Hindlimb muscle (tissue), 1 donor: ENCODE data around the gene MAPK1. TPM values are rescaled to one million over a fixed set of nuclear protein-coding genes. Genes with fewer than 3 reads are reported as not detected.
"Not testable (repeated sequence)": the region's sequence is repeated elsewhere in the genome, so short reads cannot be mapped to it uniquely, and the experiment has no call there.

Source experiments
- DNase-seq: peaks from one replicate; pipeline ENCODE4 v3.0.0-alpha.2; 2013
- polyA plus RNA-seq: library from polyadenylated mRNA; unstranded; fragments of 120-200 nt; gene quantifications from one replicate; pipeline ENCODE4 v1.2.1, GENCODE V29; 2013; ENCODE audit not compliant: insufficient read length

The MAPK1 gene
- polyA plus RNA-seq, 1 donor: 126 TPM

DNA sequence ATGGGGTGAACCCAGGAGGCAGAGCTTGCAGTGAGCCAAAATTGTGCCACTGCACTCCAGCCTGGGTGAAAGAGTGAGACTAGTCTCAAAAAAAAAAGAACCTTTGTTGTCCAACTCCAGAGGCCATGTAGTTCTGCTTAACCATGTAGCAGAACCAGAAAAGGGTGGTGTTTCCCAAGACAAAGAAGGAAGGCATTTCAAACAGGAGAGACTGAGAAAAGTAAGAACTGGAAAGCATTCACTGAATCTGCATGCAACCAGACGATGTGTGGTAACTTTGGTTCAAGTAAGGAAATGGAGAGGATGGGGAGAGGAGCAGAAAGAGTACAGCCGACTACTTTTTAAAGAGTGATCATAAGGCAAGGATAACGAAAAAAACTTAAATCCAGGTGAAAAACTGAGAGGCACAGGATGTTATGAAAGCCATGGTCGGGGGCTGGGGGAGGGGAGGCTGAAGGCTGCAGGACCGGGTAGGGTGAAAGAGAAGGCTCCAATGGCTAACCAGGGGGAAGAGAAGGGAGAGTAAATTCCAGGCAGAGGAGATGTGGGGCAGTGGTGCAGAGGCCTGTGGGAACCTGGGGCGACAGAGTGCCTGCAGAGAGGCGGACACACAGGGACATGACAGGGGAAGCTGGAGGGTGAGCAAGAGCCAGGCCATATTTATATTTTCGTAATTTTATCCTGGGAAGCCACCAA lies 48.8 kb downstream of the MAPK1 start:
- no peak for DNase-seq

DNA sequence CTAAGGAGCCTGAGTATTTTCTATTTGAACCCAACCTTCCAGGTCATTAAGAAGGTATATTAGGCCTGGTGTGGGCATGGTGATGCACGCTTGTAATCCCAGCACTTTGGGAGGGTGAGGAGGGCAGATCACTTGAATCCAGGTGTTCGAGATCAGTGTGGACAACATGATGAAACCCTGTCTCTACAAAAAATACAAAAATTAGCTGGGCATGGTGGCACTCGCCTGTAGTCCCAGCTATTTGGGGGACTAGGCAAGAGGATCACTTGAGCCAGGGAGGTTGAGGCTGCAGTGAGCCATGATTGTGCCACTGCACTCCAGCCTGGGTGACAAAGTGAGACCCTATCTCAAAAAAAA lies 50.0 kb downstream of the MAPK1 start:
- not testable (repeated sequence) for DNase-seq

DNA sequence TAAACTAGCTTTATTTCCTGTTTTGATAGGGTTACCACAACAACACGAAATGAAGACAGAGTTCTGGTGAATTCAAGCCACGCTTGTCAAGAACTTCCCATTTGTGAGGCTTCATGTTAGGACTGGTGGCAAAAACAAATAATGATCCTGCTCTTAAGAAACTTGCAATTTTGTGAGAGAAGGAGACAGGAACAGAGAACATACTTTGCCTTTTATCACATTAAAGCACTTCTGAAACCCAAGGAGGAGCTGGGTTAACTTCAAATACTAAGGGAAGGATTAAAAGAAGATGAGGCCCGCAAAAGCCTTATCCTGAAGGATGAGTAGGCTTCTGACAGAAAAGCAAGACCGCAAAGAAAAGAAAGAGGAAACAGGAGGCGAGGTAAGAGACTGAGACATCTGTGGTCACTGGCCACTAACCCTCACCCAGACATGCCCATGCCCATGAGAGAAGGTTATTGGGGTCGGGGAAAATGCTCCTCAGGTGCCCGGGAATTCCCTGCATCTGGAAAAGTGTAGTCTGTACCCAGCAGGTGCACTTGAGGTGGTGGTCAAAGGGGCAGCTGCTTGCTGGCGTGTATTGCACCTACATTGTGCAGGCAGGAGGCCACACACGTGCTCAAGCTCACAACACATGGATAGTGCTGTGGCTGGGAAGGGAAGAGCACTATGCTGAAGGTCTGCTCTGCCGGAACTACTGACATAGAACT lies 50.5 kb downstream of the MAPK1 start:
- peak; percentile 72 for DNase-seq

DNA sequence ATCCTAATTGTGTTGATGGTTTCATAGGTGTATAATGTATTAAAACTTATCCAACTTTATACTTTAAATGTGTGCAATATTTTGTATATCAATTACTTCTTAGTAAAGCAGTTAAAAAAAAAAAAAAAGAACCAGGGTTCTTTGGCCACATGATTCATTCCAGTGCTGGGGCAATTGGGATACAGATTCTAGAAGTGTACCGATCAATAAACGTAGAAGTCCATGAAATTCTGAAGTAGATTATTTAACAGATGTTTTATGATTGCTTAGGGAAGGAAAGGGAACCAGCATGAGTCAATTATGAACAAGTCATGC lies 51.0 kb downstream of the MAPK1 start:
- no peak for DNase-seq

DNA sequence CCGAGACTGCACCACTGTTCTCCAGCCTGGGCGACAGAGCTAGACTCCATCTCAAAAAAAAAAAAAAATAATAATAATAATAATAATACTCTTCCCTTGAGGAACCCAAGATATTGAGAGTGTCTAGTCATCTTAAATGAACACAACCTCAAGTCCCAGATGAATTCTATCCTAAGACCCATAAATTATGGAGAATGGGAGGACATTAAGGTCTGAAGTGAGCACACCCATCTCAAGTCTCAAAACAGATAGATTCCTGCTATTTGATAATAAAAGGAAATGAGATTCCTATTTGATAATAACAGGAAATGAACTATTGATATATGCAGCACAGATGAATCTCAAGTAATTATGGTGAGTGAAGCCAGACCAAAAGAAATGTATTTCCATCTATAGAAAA lies 51.5 kb downstream of the MAPK1 start:
- no peak for DNase-seq

DNA sequence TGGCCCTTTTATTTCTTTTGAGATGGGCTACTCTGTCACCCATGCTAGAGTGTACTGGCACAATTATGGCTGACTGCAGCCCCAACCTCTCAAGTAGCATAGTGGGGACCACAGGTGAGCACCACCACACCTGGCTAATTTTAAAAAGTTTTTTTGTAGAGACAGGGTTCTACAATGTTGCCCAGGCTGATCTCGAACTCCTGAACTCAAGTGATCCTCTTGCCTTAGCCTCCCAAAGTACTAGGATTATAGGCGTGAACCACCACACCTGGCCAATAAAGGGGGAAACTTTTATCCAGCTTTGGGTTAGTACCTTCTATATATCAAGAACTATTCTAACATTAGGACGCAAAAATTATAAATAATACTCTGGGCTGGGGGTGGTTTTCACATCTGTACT lies 52.1 kb downstream of the MAPK1 start:
- no peak for DNase-seq

DNA sequence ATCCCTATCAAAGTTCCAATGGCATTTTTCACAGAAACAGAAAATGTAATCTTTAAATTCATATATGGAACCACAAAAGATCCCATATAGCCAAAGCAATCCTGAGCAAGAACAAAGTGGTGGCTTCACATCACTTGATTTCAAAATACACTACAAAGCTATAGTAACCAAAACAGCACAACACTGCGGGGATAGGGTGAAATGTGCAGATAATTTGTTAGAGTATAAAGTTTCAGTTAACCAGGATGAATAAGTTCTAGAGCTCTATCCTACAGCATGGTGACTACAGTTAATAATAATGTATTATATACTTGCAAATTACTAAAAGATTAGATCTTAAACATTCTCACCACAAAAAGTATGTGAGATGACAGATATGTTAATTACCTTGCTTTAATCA lies 55.5 kb downstream of the MAPK1 start:
- no peak for DNase-seq

DNA sequence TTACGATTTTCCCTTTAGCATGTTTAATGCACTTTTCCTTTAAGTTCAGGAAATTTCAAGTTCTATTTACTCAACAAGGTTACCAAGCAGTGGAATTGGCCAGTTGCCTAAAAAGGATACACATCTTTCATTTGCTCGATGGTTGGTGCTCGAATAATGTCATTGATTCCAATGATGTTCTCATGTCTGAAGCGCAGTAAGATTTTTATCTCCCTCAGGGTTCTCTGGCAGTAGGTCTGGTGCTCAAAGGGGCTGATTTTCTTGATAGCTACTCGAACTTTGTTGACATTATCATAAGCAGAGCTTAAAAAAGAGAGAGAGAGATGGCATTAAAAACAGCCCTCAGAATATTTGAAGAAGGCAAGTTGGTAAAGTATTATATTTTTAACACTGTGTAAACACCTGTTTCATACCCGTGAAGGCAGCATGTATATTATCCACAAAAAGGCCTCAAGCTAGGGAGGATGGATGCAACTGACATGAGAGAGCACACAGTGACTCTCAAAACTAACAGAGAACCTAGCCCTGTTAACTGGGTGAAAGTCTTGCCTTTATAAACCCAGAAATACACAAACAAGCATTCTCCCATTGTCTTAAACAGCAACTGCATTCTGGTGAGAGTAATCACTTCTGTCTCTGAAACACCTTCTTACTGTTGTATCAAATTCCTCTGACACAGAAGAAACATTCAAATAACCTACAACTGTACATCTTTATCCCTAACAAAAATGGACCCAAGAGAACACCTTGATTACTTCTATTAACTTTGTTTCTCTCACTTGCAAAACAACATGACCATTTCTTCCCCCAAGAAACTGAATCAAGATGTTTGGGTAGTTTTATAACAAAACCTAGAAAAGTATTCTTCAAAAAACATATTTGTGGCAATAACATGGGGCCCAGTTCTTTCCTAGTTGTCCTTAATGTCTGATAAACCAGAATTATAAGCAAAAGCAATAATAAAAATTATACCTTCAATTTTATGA lies 59.6 kb downstream of the MAPK1 start:
- no peak for DNase-seq

DNA sequence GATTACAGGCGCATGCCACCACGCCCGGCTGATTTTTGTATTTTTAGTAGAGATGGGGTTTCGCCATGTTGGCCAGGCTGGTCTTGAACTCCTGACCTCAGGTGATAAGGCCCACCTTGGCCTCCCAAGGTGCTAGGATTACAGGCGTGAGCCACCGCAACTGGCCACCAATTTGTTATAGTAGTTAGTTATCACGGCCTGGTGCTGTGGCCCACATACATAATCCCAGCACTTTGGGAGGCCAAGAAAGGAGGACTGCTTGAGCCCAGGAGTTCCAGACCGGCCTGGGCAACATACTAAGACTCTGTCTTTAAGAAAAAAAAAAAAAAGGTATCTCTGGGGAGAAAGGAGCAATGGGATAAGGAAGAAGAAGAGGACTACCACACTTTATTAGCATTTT lies 62.1 kb downstream of the MAPK1 start:
- DNase-seq: not testable (repeated sequence)

DNA sequence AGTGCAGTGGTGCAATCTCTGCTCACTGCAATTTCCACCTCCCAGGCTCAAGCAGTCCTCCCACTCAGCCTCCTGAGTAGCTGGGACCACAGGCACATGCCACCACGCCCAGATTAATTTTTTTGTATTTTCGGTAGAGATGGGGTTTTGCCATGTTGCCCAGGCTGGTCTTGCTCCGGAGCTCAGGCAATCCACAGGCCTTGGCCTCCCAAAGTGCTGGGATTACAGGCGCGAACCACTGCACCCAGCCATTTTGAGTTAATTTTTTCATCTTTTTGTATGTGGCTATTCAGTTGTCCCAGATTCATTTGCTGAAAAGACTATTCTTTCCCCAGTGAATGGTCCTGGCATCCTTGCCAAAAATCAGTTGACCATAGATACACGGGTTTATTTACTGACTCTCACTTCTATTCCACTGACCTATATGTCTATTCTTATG lies 63.6 kb downstream of the MAPK1 start:
- no peak for DNase-seq

DNA sequence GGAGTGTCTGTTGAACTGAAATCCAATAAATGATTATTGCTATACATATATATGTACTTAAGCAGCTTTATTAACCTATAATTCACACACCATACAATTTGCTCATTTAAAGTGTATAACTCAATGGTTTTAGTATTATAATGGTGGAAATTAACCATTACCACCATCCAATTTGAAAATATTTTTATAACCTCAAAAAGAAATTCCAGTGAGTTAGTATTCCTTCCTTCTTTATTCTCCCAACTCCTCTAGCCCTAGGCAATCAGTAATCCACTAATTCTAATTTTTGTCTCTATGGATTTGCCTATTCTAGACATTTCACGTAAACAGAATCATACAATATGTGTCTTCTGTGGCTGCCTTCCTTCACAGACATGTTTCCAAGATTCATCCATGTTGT lies 64.8 kb downstream of the MAPK1 start:
- no peak for DNase-seq

DNA sequence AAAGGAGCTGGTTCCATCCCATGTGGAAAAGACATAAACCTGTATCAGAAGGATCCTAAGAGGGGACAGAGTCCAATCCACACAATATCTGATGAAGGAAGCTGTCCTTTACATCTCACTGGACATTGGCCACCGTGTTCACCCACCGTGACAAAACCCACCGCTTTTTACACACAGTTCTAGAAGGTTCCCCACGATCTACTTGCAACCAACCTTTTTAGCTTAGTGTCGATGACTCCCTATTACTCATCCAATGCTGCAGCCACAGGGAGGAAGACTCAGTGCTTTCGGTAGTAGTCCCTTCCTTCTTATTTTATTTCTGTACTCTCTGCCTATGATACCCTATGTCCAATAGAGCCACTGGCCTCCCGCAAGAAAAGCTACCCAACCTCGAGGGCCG lies 65.4 kb downstream of the MAPK1 start:
- DNase-seq: no peak

DNA sequence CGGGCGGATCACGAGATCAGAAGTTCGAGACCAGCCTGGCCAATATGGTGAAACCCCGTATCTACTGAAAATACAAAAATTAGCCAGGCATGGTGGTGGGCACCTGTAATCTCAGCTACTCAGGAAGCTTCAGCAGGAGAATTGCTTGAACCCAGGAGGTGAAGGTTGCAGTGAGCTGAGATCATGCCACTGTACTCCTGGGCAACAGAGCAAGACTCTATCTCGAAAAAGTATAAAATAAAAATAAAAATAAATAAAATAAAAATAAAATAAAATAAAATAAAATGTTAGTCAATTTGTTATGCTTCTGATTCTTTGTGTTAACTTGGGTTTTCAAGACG lies 66.2 kb downstream of the MAPK1 start:
- not testable (repeated sequence) for DNase-seq

DNA sequence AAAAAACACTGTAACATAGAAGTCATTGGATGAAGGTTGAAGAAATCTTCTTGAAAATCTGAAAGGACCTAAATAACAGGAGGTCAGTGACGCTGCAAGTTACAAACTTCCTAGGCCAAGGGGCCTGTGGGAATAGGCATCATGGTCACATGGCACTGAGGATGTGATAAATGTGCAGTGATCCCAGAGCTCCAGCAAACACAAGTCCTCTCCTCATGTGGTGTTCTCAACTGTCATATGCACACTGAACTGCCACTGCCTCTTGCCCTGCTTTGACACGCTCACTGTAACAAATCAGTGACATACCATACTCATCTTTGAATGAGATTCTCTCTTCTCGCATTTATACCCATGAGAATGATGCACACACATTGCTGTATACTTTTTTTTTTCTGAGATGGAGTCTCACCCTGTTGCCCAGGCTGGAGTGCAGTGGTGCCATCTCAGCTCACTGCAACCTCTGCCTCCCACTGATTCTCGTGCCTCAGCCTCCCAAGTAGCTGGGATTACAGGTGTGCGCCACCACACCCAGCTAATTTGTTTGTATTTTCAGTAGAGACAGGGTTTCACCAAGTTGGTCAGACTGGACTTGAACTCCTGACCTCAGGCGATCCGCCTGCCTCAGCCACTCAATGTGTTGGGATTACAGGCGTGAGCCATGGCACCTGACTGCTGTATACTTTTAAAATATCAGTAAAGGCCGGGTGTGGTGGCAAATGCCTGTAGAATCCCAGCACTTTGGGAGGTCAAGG lies 66.7 kb downstream of the MAPK1 start:
- no peak for DNase-seq

DNA sequence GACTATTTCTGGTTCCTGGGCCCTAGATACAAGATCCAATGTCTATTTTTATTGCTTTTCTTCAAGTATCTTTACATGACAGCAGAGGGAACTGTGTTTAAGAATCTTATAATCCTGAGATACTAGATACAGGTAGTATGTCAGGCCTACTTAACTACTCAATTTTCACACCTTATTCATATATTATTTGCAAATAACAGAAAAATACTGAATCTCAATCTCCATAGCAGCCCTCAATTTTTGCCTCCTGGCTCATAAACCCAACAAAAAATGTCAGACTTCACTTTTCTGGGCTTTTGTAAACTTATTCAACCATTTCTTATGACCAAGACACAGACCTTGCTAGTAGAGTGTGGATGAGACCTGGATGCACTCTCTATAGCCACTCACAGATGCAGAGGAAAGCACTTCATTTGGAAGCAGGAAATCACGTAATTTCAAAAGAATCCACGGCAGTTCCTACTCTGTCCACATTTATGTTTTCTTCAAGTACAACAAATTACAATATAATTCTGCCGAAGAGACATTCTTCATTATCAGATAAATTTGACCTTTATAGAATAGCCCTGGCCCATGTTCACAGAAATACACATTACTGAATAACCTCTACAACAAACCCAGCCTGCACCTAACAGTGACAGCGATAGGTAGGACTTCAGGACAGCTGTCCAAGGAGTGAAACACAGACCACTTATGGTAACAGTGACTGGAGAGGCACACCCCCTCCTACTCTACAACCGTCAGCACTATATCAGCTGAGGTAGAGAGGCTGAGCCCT lies 69.8 kb downstream of the MAPK1 start:
- no peak for DNase-seq

DNA sequence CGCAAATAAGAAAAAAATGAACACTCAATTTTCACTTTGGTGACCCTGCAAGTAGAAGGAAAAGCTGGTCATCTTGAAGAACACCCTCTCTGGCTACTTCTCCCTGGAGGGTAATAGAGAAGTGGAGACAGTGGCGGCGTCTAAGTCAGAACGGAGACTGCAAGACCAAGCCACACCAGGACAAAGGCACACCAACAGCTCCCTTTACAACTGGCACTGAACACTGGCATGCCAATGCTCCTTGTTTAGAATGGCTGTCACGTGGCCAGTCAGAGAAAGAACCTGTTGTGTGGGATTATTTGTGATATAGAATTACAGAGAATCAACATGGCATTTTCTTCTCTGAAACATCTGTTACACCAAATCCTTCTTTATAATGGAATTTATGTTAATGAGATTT lies 70.6 kb downstream of the MAPK1 start:
- DNase-seq: no peak

DNA sequence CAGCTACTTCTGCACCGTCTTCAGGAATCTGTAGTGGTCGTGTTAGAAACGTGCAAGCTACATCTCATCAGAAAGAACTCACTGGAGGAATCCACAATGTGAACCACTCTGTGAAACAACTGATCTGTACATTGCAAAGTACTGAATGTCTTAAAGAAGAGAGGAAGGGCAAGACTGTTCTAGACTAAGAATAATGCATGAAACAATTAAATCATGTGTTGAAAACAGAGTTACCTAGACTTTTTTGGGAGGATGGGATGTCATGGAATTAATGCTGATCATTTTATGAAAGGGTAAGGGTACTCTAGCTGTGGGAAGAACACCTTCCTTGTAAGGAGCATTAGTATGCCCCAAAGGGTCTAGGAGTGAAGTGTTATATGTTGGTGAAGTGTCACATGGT lies 71.2 kb downstream of the MAPK1 start:
- no peak for DNase-seq

DNA sequence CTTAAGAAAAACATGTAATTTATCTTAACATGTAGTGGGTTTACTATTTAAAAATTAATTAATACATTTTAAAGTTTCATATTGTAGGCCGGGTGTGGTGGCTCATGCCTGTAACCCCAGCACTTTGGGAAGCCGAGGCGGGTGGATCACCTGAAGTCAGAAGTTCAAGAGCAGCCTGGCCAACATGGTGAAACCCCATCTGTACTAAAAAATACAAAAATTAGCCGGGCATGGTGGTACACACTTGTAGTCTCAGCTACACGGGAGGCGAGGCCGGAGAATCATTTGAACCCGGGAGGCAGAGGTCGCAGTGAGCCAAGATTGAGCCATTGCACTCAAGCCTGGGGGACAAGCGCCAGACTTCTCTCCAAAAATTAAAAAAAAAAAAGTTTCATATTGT lies 73.7 kb downstream of the MAPK1 start:
- not testable (repeated sequence) for DNase-seq

DNA sequence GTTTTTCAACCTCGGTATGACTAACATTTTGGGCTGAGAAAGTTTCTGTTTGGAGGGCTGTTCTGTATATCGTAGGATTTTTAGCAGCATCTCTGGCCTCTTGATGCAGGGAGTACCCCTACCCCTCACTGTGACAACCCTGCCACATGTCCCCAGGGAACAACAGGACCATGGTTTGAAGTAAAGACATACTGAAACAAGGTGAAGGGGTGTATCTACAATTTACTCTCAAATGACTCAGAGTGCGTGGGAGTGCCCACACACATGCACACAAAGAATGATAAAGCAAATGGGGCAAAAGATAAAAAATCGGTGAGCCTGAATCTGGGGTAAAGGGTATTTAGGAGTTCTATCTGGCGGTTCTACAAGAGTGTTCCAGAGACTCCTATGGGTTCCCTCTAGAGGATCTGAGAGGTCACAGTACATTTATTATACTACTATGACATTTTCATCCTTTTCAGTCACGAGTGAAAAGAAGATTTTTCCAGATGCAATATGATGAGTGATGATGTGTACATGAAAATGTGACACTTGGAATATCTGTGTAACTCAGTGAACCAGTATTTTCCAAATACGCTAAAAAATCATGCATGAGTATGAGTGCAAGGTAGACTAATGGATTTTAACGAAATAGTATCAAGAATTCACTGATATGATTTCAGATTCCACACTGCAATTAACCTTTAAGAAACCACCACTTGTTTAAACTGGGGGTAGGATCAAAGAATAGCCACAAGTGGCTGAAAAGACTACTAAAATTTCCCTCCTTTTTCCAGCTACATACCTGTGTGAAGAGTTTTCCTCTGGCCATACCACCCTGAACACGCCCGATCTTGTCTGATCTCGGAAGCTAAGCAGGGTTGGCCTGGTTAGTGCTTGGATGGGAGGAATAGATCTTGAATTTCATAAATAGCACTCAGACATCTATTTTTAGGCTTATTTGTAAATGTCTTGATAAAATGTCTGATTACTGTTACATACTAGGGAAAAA lies 75.5 kb downstream of the MAPK1 start:
- DNase-seq: no peak

DNA sequence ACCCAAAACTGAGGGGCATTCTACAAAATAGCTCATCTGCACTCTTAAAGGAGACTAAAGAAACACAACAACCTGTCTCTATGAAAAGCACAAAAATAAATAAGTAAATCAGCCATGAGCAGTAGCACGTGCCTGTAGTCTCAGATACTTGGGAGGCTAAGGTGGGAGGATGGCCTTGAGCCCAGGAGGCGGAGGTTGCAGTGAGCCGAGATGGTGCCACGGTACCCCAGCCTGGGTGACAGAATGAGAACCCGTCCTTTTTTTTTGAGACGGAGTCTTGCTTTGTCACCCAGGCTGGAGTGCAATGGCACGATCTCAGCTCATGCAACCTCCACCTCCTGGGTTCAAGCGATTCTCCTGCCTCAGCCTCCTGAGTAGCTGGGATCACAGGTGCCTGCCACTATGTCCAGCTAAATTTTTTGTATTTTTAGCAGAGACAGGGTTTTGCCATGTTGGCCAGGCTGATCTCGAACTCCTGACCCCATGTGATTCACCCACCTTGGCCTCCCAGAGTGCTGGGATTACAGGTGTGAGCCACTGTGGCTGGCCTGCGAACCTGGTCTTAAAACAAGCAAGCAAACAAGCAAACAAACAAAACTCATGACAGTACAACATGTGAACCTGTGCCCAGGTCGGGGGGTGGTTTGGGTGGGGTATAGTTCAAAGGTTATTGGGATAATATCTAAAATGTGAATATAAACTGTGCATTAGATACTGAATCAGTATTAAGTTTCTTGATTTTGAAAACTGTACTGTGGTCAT lies 76.4 kb downstream of the MAPK1 start:
- DNase-seq: not testable (repeated sequence)
